Hepatocyte (in vitro differentiated cells): ENCODE data around the gene EHD1. TPM values are rescaled to one million over a fixed set of nuclear protein-coding genes. Genes with fewer than 3 reads are reported as not detected.
"Not testable (repeated sequence)": the region's sequence is repeated elsewhere in the genome, so short reads cannot be mapped to it uniquely, and the experiment has no call there.

Experiments
- DNase-seq: peaks from one replicate; pipeline ENCODE4 v3.0.0-alpha.2; 2016; ENCODE audit warnings: low spot score
- H2AFZ ChIP-seq: fragments of 200-600 bp; sonication (generic); 2 replicates; pipeline ENCODE4 v1.6.0; 2016; ENCODE audit warnings: antibody characterized with exemption, mild to moderate bottlenecking
- H3K27ac ChIP-seq: fragments of 200-600 bp; sonication (generic); 2 replicates; pipeline ENCODE4 v1.5.1; 2016; ENCODE audit warnings: mild to moderate bottlenecking
- H3K27me3 ChIP-seq: fragments of 200-600 bp; sonication (generic); 2 replicates; pipeline ENCODE4 v1.6.1; 2016
- H3K36me3 ChIP-seq: fragments of 200-600 bp; sonication (generic); replicated peaks from 2 replicates; pipeline ENCODE4 v1.5.1; 2016; ENCODE audit warnings: low read depth; ENCODE audit not compliant: insufficient read depth
- H3K4me1 ChIP-seq: fragments of 200-600 bp; sonication (generic); 2 replicates; pipeline ENCODE4 v1.5.1; 2016; ENCODE audit warnings: mild to moderate bottlenecking, moderate library complexity; ENCODE audit not compliant: insufficient read depth
- H3K4me2 ChIP-seq: fragments of 200-600 bp; sonication (generic); 2 replicates; pipeline ENCODE4 v1.6.0; 2016
- H3K4me3 ChIP-seq: fragments of 200-600 bp; sonication (generic); 2 replicates; pipeline ENCODE4 v1.5.1; 2016; ENCODE audit warnings: mild to moderate bottlenecking
- H3K79me2 ChIP-seq: fragments of 200-600 bp; sonication (generic); 2 replicates; pipeline ENCODE4 v1.6.0; 2017; ENCODE audit warnings: mild to moderate bottlenecking
- H3K9me2 ChIP-seq: fragments of 200-600 bp; sonication (generic); replicated peaks from 2 replicates; pipeline ENCODE4 v1.6.0; 2017; ENCODE audit warnings: mild to moderate bottlenecking; ENCODE audit not compliant: insufficient read depth
- H3K9me3 ChIP-seq: fragments of 200-600 bp; sonication (generic); 2 replicates; pipeline ENCODE4 v1.5.1; 2016; ENCODE audit warnings: low read depth, mild to moderate bottlenecking
- H4K20me1 ChIP-seq: fragments of 200-600 bp; sonication (generic); 2 replicates; pipeline ENCODE4 v1.6.0; 2016; ENCODE audit warnings: mild to moderate bottlenecking; ENCODE audit not compliant: insufficient read depth, poor library complexity, severe bottlenecking
- EZH2 ChIP-seq: fragments of 200-600 bp; sonication (generic); IDR thresholded peaks from 2 replicates; pipeline ENCODE4 v1.6.1; 2016; ENCODE audit warnings: antibody characterized with exemption, mild to moderate bottlenecking, borderline replicate concordance
- EZH2phosphoT487 ChIP-seq: fragments of 200-600 bp; sonication (generic); IDR thresholded peaks from one replicate; pipeline ENCODE4 v1.6.1; 2018; ENCODE audit warnings: antibody characterized with exemption, mild to moderate bottlenecking, low read depth, moderate library complexity; ENCODE audit not compliant: unreplicated experiment, severe bottlenecking
- WGBS: methylation state at CpG from one replicate; pipeline ENCODE4 v1.1.6; 2016; ENCODE audit warnings: low lambda C conversion rate; ENCODE audit errors: missing lambda C conversion rate; 5-methylcytosine and 5-hydroxymethylcytosine counted together
- polyA plus RNA-seq: library from polyadenylated mRNA; unstranded; fragments of >200 nt; fragmentation: Nextera tagmentation; extraction: Ambion mirVana; gene quantifications from 2 replicates; pipeline ENCODE4 v1.2.1, GENCODE V29; 2016
- total RNA-seq: library from RNA; depleted of rRNA; stranded (reverse); fragments of >200 nt; gene quantifications from 2 replicates; pipeline ENCODE4 v1.2.3, GENCODE V29; 2014
- TF ChIP-seq, protein P1 (sequence below): fragments of 200-600 bp; sonication (generic); IDR thresholded peaks from 2 replicates; pipeline ENCODE4 v1.5.1; 2016; ENCODE audit warnings: antibody characterized with exemption, mild to moderate bottlenecking; ENCODE audit not compliant: poor library complexity

The EHD1 gene
- total and polyA plus RNA-seq, 2 experiments from 2014 or later: 52.4 to 69.5 TPM

DNA sequence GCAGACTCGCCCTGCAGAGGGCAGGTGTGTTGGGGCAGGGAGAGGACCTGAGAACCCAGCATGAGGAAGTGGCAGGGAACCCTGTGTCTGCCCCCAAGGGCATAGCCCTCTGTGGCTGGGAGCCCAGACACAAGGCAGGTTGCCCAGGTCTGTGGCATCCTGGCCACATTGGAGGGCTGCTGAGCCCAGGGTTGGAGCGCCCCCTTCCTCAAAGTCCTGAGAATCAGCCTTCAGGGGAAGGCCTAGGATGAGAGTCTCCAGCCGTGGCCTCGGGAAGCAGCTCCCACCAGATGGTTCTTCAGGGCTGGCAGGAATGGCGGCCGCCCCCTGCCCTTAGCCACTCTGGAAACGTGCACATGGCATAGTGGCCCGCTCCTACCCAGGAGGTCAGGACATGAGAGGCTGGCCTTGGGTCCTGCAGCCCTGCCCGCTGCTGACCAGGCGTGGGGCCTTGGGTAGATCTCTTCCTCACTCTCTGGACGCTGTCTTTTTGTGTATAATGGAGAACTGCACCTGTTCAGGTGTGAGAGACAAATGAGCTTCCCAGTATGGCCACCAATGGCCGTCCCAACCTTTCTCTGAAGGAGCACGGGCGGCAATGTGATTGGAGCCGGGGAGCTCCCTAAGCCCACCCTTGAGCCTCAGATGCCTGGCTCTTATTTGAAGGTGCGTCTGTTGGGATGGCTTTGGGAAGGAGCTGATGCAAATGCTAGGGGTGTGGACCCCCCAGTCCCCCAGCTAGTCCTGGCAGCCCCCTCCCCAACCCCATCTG lies 29.4 kb downstream of the EHD1 start:
- H3K36me3 ChIP-seq: no peaks in the 10 kb centered on the region
- H3K9me3 ChIP-seq: no peaks in the 10 kb centered on the region
- H3K27ac ChIP-seq: peak overlapping the region; percentile 63
- H2AFZ ChIP-seq: no peak overlapping the region
- no peaks in the 10 kb centered on the region for H3K9me2 ChIP-seq
- H3K79me2 ChIP-seq: peaks cover under 1% of the 10 kb centered on the region
- no peak overlapping the region for H3K4me3 ChIP-seq
- peak; percentile 46 for DNase-seq
- WGBS: 83% methylated on average over 15 of the region's 16 CpGs
- TF ChIP-seq EZH2phosphoT487 (no peak), EZH2 (no peak)
- TF ChIP-seq, protein P1, sequence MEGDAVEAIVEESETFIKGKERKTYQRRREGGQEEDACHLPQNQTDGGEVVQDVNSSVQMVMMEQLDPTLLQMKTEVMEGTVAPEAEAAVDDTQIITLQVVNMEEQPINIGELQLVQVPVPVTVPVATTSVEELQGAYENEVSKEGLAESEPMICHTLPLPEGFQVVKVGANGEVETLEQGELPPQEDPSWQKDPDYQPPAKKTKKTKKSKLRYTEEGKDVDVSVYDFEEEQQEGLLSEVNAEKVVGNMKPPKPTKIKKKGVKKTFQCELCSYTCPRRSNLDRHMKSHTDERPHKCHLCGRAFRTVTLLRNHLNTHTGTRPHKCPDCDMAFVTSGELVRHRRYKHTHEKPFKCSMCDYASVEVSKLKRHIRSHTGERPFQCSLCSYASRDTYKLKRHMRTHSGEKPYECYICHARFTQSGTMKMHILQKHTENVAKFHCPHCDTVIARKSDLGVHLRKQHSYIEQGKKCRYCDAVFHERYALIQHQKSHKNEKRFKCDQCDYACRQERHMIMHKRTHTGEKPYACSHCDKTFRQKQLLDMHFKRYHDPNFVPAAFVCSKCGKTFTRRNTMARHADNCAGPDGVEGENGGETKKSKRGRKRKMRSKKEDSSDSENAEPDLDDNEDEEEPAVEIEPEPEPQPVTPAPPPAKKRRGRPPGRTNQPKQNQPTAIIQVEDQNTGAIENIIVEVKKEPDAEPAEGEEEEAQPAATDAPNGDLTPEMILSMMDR: no peak
- no peaks in the 10 kb centered on the region for H3K27me3 ChIP-seq
- no peak overlapping the region for H3K4me2 ChIP-seq
- H3K4me1 ChIP-seq: peaks cover 6% of the 10 kb centered on the region
- H4K20me1 ChIP-seq: no peaks in the 10 kb centered on the region

DNA sequence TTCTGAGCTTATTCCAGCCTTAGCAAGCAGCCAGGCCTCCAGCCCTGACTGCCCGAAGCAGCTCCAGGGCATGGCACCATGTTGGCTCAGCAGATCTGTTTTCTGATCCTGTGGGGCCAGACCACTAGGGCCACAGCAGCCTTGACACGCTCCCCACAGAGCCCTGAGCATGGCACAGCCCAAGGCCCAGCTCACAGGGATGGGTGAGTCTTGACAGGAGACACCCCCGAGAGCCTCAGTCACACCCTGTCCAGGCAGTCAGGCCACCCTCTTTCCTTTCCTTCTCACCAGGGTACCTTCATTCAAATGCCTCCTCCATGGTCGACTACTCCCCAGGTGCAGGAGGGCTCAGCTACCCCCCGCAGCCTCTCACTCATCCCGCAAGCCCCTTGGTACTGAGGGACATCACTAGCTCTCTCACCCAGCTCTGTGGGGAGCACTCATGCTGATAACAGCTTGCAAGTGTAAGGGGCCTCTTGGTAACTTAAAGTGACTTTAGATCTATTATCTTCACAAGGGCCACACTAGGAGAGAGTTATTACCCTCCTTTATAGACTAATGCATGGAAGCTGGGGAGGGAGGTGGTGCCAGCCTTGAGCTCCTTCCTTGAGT lies 30.1 kb downstream of the EHD1 start:
- no peak for TF ChIP-seq EZH2phosphoT487
- TF ChIP-seq, protein P1: no peak
- no peak for TF ChIP-seq EZH2
- no peaks in the 10 kb centered on the region for H3K9me2 ChIP-seq
- H3K27me3 ChIP-seq: no peaks in the 10 kb centered on the region
- no peaks in the 10 kb centered on the region for H3K9me3 ChIP-seq
- 80% methylated on average over 6 of the region's 6 CpGs for WGBS
- no peaks in the 10 kb centered on the region for H3K36me3 ChIP-seq
- DNase-seq: no peak
- H3K79me2 ChIP-seq: peaks cover 6% of the 10 kb centered on the region
- H3K4me3 ChIP-seq: no peak overlapping the region
- no peak overlapping the region for H3K4me2 ChIP-seq
- peaks cover 12% of the 10 kb centered on the region for H3K4me1 ChIP-seq
- peak overlapping the region; percentile 63 for H3K27ac ChIP-seq
- H4K20me1 ChIP-seq: no peaks in the 10 kb centered on the region
- no peak overlapping the region for H2AFZ ChIP-seq

DNA sequence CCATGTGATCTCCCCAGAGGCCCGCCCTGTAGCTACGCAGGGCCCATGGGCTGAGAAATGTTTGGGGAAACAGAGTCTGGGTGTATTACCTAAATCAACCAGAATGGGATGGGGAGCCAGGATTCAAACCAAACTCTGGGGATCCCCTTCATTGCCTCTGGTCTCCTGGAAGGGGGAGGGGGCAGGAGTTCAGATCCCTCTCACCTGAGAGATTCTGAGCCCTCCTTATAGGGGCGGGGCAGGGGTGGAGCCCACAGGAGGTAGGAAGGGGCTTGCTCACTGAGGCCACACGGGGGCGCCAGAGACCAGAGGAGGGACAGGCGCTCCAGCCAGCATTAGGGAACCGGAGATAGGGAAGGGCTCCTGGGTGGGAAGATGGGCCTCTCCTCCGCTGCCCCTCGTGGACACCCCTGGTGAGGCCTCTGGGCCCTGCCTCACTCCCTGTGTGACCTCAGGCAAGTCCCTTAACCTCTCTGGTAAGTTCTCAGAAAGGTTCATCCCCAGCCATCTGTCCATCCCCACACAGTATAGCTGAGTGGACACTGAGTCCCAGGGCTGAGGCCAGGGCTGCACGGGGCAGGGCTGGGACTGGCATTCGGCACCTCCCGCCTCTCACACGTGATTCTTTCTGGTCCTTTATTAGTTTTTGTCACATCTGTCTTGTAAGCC lies 31.3 kb downstream of the EHD1 start:
- H2AFZ ChIP-seq: no peak overlapping the region
- DNase-seq: peak; percentile 98
- no peaks in the 10 kb centered on the region for H3K9me3 ChIP-seq
- peaks cover 8% of the 10 kb centered on the region for H3K79me2 ChIP-seq
- H4K20me1 ChIP-seq: no peaks in the 10 kb centered on the region
- no peak overlapping the region for H3K27ac ChIP-seq
- 47% methylated on average over 11 of the region's 13 CpGs for WGBS
- no peak overlapping the region for H3K4me3 ChIP-seq
- H3K9me2 ChIP-seq: no peaks in the 10 kb centered on the region
- TF ChIP-seq, protein P1: peak; percentile 95
- TF ChIP-seq EZH2phosphoT487 (no peak), EZH2 (no peak)
- peaks cover 24% of the 10 kb centered on the region for H3K4me1 ChIP-seq
- no peaks in the 10 kb centered on the region for H3K36me3 ChIP-seq
- no peaks in the 10 kb centered on the region for H3K27me3 ChIP-seq
- H3K4me2 ChIP-seq: peak overlapping the region; percentile 16

DNA sequence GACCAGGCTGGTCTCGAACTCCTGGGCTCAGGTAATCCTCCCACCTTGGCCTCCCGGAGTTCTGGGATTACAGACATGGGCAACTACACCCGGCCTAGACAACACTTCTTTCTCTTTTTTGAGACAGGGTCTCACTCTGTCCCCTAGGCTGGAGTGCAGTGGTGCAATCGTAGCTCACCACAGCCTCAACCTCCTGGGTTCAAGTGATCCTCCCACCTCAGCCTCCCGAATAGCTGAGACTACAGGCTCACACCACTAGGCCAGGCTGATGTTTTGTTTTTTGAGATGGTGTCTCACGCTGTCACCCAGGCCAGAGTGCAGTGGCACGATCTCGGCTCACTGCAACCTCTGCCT lies 32.7 kb downstream of the EHD1 start:
- not testable (repeated sequence) for H3K9me3 ChIP-seq, DNase-seq, H3K27ac ChIP-seq, H2AFZ ChIP-seq, H3K4me3 ChIP-seq, H4K20me1 ChIP-seq, H3K36me3 ChIP-seq, H3K27me3 ChIP-seq, H3K9me2 ChIP-seq, H3K4me2 ChIP-seq
- H3K4me1 ChIP-seq: peaks cover 32% of the 10 kb centered on the region
- H3K79me2 ChIP-seq: peaks cover 15% of the 10 kb centered on the region
- WGBS: 90% methylated on average over 8 of the region's 8 CpGs
